ENCODE data around the gene NRM.
A peak's percentile ranks its signal among the peaks of the same experiment; 100 is the strongest.
"Not testable (repeated sequence)": the region's sequence is repeated elsewhere in the genome, so short reads cannot be mapped to it uniquely, and the experiment has no call there.

Gene NRM, protein sequence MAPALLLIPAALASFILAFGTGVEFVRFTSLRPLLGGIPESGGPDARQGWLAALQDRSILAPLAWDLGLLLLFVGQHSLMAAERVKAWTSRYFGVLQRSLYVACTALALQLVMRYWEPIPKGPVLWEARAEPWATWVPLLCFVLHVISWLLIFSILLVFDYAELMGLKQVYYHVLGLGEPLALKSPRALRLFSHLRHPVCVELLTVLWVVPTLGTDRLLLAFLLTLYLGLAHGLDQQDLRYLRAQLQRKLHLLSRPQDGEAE

GRCh38 chr6:30690403-30691207, at the start of gene NRM:
Gene NRM (minus strand): TSS chr6:30690984. CDS start chr6:30690974, 10 bp downstream.
- DNase-seq: peak; percentile 49

GRCh38 chr6:30740540-30740870, 49.7 kb upstream of the NRM start:
- DNase-seq: no peak

DNA sequence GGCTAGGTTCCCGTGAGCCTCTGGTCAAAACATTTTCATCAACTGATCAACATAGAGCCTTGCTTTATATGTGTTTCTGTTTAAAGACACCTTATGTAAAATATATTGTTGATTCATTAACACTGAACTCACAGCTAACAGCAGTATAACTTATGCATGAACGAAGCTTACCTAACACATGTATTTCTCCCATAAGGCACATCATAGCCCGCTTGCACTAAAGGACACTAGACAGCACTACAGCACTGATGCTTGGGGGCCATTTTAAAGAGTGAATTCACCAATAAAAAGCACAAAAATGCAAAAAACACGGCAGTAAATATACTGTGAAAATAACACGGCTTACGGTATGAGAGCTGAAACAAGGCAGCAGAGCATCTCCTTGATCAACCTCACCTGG, 47.7 kb upstream of the NRM start:
- DNase-seq: no peak

DNA sequence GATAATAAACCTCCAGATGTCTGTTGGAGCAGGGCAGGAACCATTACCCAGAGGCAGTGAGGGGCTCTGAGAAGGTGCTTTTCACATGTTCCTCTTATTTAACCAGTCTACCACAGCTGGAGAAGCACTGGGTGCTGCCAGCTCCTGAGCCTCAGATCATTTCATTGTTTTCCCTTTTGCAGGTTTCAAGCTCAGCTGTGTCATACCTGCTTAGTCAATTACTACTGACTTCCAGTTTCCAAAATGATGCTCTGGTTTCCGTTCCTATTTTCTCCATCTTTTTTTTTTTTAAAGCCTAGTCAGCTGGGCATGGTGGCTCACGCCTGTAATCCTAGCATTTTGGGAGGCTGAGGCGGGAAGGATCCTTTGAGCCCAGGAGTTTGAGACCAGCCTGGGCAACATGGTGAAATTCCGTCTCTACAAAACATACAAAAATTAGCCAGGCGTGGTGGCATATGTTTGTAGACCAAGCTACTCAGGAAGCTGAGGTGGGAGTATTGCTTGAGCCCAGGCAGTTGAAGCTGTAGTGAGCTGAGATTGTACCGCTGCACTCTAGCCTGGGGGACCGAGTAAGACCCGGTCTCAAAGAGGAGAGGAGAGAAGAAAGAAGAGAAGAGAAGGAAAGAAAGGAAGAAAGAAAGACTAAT, 45.0 kb upstream of the NRM start:
- DNase-seq: no peak

DNA sequence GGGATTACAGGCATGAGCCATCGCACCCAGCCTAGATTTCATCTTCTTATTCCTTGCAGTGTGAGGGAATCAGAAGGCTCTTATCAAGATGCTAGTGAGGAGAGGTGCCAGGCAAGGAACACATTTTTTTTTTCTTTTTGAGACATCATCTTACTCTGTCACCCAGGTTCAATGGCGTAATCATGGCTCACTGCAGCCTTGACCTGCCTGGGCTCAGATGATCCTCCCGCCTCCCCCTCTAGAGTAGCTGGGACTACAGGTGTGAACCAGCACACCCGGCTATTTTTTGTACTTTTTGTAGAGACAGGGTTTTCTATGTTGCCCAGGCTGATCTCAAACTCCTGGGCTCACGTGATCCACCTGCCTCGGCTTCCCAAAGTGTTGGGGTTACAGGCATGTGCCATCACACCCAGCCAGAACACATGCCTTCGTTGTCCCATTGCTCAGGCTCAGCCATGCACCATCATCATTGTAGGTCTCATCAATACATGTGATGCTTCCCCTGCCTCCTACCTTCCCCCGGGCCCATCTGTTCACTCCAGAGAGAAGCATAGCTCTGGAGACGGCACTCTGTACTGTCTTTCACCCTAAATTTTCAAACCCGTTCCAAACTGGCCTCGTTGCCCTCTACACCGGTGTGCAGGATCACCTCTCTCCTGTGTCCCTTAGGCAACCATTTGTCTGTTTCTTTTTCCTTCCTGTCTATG, 41.6 kb upstream of the NRM start:
- DNase-seq: no peak

GRCh38 chr6:30730601-30731435, 40.0 kb upstream of the NRM start:
- DNase-seq: peak; percentile 75

- DNase-seq: no peak
Observed at GRCh38 chr6:30727920-30728553, 37.3 kb upstream of the NRM start.

GRCh38 chr6:30726506-30727413, 36.0 kb upstream of the NRM start:
- no peak for DNase-seq

- DNase-seq: no peak
Observed at GRCh38 chr6:30725713-30726505, 35.1 kb upstream of the NRM start.

DNA sequence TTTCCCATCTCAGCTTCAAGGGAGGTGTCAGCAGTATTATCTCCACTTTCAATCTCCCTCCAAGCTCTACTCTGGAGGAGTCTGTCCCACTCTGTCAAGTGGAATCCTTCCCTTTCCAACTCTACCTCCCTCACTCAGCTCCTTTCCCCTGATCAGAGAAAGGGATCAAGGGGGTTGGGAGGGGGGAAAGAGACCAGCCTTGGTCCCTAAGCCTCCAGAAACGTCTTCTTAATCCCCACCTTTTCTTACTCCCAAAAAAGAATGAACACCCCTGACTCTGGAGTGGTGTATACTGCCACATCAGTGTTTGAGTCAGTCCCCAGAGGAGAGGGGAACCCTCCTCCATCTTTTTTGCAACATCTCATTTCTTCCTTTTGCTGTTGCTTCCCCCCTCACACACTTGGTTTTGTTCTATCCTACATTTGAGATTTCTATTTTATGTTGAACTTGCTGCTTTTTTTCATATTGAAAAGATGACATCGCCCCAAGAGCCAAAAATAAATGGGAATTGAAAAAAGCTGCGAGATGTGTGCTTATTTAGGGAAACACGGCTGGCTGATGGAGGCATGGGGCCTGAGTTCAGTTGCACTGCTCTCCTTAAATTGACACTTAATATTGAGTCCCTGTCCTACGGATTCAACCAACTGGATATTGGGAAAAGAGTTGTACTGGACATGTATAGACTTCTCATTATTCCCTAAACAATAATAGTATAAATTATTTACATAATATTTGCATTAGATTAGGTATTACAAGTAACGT, 34.3 kb upstream of the NRM start:
- DNase-seq: no peak

DNA sequence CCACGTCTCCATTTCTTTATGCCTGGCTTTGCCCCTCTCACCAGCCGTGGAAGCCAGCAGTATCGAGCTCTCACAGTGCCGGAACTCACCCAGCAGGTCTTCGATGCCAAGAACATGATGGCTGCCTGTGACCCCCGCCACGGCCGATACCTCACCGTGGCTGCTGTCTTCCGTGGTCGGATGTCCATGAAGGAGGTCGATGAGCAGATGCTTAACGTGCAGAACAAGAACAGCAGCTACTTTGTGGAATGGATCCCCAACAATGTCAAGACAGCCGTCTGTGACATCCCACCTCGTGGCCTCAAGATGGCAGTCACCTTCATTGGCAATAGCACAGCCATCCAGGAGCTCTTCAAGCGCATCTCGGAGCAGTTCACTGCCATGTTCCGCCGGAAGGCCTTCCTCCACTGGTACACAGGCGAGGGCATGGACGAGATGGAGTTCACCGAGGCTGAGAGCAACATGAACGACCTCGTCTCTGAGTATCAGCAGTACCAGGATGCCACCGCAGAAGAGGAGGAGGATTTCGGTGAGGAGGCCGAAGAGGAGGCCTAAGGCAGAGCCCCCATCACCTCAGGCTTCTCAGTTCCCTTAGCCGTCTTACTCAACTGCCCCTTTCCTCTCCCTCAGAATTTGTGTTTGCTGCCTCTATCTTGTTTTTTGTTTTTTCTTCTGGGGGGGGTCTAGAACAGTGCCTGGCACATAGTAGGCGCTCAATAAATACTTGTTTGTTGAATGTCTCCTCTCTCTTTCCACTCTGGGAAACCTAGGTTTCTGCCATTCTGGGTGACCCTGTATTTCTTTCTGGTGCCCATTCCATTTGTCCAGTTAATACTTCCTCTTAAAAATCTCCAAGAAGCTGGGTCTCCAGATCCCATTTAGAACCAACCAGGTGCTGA, 33.3 kb upstream of the NRM start:
- not testable (repeated sequence) for DNase-seq

DNA sequence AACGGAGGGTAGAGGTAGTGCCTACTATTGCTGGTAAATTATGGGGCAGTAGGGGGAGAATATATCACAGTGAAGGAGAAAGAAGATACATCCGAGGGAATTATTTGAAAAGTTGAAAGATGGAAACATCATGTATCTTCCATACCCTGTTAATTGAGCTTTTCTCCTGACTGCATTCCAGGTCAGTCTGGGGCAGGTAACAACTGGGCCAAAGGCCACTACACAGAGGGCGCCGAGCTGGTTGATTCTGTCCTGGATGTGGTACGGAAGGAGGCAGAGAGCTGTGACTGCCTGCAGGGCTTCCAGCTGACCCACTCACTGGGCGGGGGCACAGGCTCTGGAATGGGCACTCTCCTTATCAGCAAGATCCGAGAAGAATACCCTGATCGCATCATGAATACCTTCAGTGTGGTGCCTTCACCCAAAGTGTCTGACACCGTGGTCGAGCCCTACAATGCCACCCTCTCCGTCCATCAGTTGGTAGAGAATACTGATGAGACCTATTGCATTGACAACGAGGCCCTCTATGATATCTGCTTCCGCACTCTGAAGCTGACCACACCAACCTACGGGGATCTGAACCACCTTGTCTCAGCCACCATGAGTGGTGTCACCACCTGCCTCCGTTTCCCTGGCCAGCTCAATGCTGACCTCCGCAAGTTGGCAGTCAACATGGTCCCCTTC, 32.5 kb upstream of the NRM start:
- DNase-seq: not testable (repeated sequence)

GRCh38 chr6:30722280-30723112, 31.7 kb upstream of the NRM start:
- peak; percentile 50 for DNase-seq

DNA sequence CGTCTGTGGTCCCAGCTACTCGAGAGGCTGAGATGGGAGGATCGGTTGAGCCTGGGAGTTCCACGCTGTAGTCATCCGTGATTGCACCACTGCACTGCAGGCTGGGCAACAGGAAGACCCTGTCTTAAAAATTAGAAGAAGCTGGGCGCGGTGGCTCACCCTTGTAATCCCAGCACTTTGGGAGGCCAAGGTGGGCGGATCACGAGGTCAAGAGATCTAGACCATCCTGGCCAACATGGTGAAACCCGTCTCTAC, 31.2 kb upstream of the NRM start:
- DNase-seq: not testable (repeated sequence)

DNA sequence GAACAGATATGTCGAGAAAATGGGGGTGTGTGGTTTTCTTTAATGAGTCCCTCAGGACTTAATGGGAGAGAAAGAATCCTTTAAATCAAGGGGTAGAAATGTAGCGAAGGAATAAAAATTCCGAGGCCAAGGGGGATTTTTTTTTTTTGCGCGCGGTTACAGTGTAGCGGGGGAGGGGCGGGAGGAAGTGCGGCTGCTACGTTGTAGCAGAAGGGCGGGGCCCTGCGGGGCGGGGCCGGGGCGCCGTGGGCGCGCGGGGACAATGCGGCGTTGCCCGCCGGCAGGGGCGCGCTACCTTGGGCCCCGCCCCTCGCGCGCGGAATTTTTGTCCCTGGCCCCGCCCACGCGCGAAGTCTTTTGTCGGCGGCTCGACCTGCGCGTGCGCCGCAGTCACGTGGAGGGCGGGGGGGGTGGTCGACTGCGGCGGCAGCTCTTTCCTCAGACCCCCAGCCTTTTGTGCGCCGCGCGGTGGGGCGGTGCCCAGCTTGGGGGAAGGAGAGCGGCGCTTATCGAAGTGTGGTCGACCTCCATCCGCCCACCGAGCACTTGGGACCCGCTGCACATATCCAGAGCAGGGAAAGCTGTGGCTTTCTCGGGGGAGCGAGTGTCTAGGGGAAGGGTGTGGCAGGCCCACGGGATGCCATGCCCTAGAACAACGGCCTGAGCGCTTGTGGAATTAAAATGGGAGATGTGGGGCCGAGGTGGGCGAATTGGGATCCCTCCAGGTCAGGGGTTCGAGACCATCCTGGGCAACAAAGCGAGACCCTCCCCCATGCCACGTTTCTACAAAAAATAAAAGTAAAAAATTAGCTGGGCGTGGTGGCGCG, 30.6 kb upstream of the NRM start:
- peak; percentile 71 for DNase-seq

DNA sequence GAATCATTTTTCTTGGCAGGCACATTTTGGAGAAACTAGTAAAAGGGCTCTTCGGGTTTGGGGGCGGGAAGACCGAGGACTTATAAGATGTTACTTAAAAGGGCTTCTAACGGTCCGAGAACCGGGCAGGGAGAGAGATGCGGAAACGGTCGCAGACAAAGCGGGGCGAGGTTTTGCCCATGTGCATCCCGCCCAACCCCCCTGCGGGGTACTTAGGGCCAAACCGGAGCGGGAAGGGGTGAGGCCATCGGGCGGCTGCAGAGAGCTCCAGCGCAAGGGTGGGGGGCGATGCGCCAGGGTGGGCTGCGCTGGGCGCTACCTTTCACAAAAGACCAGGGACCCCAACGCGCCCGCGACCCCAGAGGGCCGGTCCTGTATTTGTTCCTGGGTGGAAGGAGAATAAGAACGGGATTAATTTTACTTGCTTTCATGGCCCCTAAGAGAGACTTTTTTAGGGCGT, 30.0 kb upstream of the NRM start:
- DNase-seq: peak; percentile 61
